Stimulated activated CD8-positive, alpha-beta memory T cell treated with anti-CD3 and anti-CD28 coated beads, Interleukin-12 subunit alpha, Interleukin-12 subunit beta, amount 100 ng/mL, for 1 hour (primary cell): ENCODE results near the gene SCCPDH.
"Not testable (repeated sequence)": the region's sequence is repeated elsewhere in the genome, so short reads cannot be mapped to it uniquely, and the experiment has no call there.

ENCODE experiments used
- DNase-seq: peaks from one replicate; pipeline ENCODE4 v3.0.0-alpha.2; 2020; ENCODE audit warnings: low read depth

SCCPDH gene

GRCh38 chr1:246705368-246705767, 18.8 kb upstream of the SCCPDH start:
- DNase-seq = no peak

- no peak for DNase-seq
These were observed 16.0 kb upstream of the SCCPDH start for GRCh38 chr1:246708166-246708565.

- no peak for DNase-seq
These were observed 15.0 kb upstream of the SCCPDH start for GRCh38 chr1:246709196-246709595.

GRCh38 chr1:246709835-246710234, 14.4 kb upstream of the SCCPDH start:
- no peak for DNase-seq

- DNase-seq = no peak
These were observed 12.6 kb upstream of the SCCPDH start for GRCh38 chr1:246711548-246712003.

- not testable (repeated sequence) for DNase-seq
These were observed 11.8 kb upstream of the SCCPDH start for GRCh38 chr1:246712428-246712827.

GRCh38 chr1:246719361-246719760, 4.8 kb upstream of the SCCPDH start:
- not testable (repeated sequence) for DNase-seq

GRCh38 chr1:246720814-246721213, 3.4 kb upstream of the SCCPDH start:
- not testable (repeated sequence) for DNase-seq

- DNase-seq = no peak
These were observed 1.5 kb upstream of the SCCPDH start for GRCh38 chr1:246722720-246723119.

- DNase-seq = no peak
These were observed 504 bp downstream of the SCCPDH start for GRCh38 chr1:246724731-246725095.

GRCh38 chr1:246725191-246725590, 982 bp downstream of the SCCPDH start:
- no peak for DNase-seq

GRCh38 chr1:246726255-246726679, 2.1 kb downstream of the SCCPDH start:
- no peak for DNase-seq

GRCh38 chr1:246726881-246727280, 2.7 kb downstream of the SCCPDH start:
- DNase-seq = no peak

- DNase-seq = no peak
These were observed 3.4 kb downstream of the SCCPDH start for GRCh38 chr1:246727594-246727993.

GRCh38 chr1:246728311-246728710, 4.1 kb downstream of the SCCPDH start:
- no peak for DNase-seq

- DNase-seq = not testable (repeated sequence)
These were observed 4.8 kb downstream of the SCCPDH start for GRCh38 chr1:246729040-246729439.

GRCh38 chr1:246730839-246731238, 6.6 kb downstream of the SCCPDH start:
- DNase-seq = no peak

- not testable (repeated sequence) for DNase-seq
These were observed 7.7 kb downstream of the SCCPDH start for GRCh38 chr1:246731873-246732272.

GRCh38 chr1:246733704-246734103, 9.5 kb downstream of the SCCPDH start:
- no peak for DNase-seq

- no peak for DNase-seq
These were observed 10.7 kb downstream of the SCCPDH start for GRCh38 chr1:246734866-246735265.

- DNase-seq = no peak
These were observed 11.5 kb downstream of the SCCPDH start for GRCh38 chr1:246735735-246736134.

- DNase-seq = no peak
These were observed 18.2 kb downstream of the SCCPDH start for GRCh38 chr1:246742396-246742795.

GRCh38 chr1:246746155-246746554, 21.9 kb downstream of the SCCPDH start:
- DNase-seq = not testable (repeated sequence)

GRCh38 chr1:246748006-246748405, 23.8 kb downstream of the SCCPDH start:
- DNase-seq = no peak

- DNase-seq = no peak
These were observed 24.7 kb downstream of the SCCPDH start for GRCh38 chr1:246748867-246749266.
